PC-9 (cell line): ENCODE data around the gene PHACTR1. TPM values are rescaled to one million over a fixed set of nuclear protein-coding genes. Genes with fewer than 3 reads are reported as not detected.

Experiments used
- BruUV-seq: library from RNA; stranded (reverse); fragments of 400-500 nt; replicated peaks from 2 replicates; lab custom pipeline; 2021; lab: Mats Ljungman, UMichigan
- CTCF ChIA-PET: fragments of 300-600 bp; sonication (Branson Sonifier 250); formaldehyde crosslinking; loops from one replicate; lab custom pipeline; 2022; ENCODE audit warnings: antibody characterized with exemption; lab: Charles Lee
- POLR2A ChIA-PET: fragments of 300-600 bp; sonication (Branson Sonifier 250); formaldehyde crosslinking; loops from one replicate; lab custom pipeline; 2022; ENCODE audit warnings: antibody characterized with exemption; ENCODE audit not compliant: unreplicated experiment; lab: Charles Lee
- DNase-seq, 2 experiments: peaks; one replicate each; pipeline versions ENCODE4 v3.0.0 to v3.0.0-alpha.2; 2015 to 2022; ENCODE audit warnings: mixed read lengths in 1 of 2
- H2AFZ ChIP-seq: fragments of 200-600 bp; sonication (generic); 2 replicates; pipeline ENCODE4 v1.8.1; 2017; ENCODE audit warnings: antibody characterized with exemption
- H3F3A ChIP-seq: fragments of 200-600 bp; sonication (generic); 2 replicates; pipeline ENCODE4 v1.8.1; 2017; ENCODE audit warnings: antibody characterized with exemption, mild to moderate bottlenecking, low read depth; ENCODE audit not compliant: insufficient read depth
- H3K27ac ChIP-seq: fragments of 200-600 bp; sonication (generic); 2 replicates; pipeline ENCODE4 v1.6.1; 2016; ENCODE audit warnings: mixed run types
- H3K27me3 ChIP-seq: fragments of 200-600 bp; sonication (generic); 2 replicates; pipeline ENCODE4 v1.6.1; 2016; ENCODE audit warnings: low read depth, mixed run types; ENCODE audit not compliant: insufficient read depth
- H3K36me3 ChIP-seq: fragments of 200-600 bp; sonication (generic); 2 replicates; pipeline ENCODE4 v1.6.1; 2016; ENCODE audit warnings: low read depth, mixed run types
- H3K4me1 ChIP-seq: fragments of 200-600 bp; sonication (generic); replicated peaks from 2 replicates; pipeline ENCODE4 v1.6.1; 2016; ENCODE audit warnings: mixed run types; ENCODE audit not compliant: insufficient read depth
- H3K4me2 ChIP-seq: fragments of 200-600 bp; sonication (generic); 2 replicates; pipeline ENCODE4 v1.6.1; 2017; ENCODE audit warnings: mixed run types
- H3K4me3 ChIP-seq: fragments of 200-600 bp; sonication (generic); 2 replicates; pipeline ENCODE4 v1.6.1; 2016; ENCODE audit warnings: mixed run types
- H3K79me2 ChIP-seq: fragments of 200-600 bp; sonication (generic); 2 replicates; pipeline ENCODE4 v1.6.1; 2017; ENCODE audit warnings: low read depth, mixed run types
- H3K9me2 ChIP-seq: fragments of 200-600 bp; sonication (generic); 2 replicates; pipeline ENCODE4 v1.8.1; 2017; ENCODE audit warnings: mild to moderate bottlenecking; ENCODE audit not compliant: insufficient read depth
- H3K9me3 ChIP-seq: fragments of 200-600 bp; sonication (generic); 2 replicates; pipeline ENCODE4 v1.8.1; 2016; ENCODE audit warnings: low read depth; ENCODE audit not compliant: insufficient read depth
- H4K20me1 ChIP-seq: fragments of 200-600 bp; sonication (generic); 2 replicates; pipeline ENCODE4 v1.8.1; 2017; ENCODE audit not compliant: insufficient read depth
- EZH2 ChIP-seq: fragments of 200-600 bp; sonication (generic); IDR thresholded peaks from 2 replicates; pipeline ENCODE4 v1.8.0; 2017; ENCODE audit warnings: antibody characterized with exemption, low read depth
- intact Hi-C: fragments of 100-400 bp; cut with micrococcal nuclease; formaldehyde crosslinking; loops from one replicate; pipeline ENCODE4 v1.10.0; 2022; ENCODE audit not compliant: unreplicated experiment
- total RNA-seq: library from RNA; stranded (reverse); gene quantifications from 2 replicates; pipeline ENCODE4 v1.2.3, GENCODE V29; 2021
- TF ChIP-seq, protein P1 (sequence below): fragments of 200-600 bp; sonication (generic); conservative IDR thresholded peaks from 2 replicates; pipeline ENCODE4 v1.6.1; 2017; ENCODE audit warnings: mixed run types, antibody characterized with exemption, mild to moderate bottlenecking, moderate library complexity

The PHACTR1 gene
- total RNA-seq, 1 experiment from 2014 or later, result not detected

DNA sequence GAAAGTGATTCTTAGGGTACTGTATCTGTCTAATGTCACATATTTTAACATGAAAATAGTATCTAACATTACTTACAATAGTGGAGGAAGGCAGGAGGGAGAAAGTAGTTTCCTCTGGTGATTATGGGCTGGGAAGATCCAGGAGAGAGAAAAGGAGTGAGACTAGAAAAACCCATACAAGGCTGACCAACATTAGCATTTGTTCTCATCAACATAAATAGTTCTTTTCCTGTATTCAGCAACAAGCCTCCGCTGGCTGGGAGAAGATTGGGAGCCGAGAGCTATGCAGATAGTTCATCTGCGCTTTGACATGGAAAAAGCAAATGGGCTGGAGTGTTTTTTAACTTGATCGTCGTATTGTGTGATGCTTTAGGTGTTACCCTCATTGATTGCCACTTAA, 239.4 kb downstream of the PHACTR1 start:
- Histone ChIP-seq H3K79me2 (no peaks in the 10 kb centered on the region), H3K27me3 (peaks cover 90% of the 10 kb centered on the region), H3K4me1 (no peaks in the 10 kb centered on the region), H4K20me1 (no peaks in the 10 kb centered on the region), H3K27ac (no peak overlapping the region), H2AFZ (no peak overlapping the region), H3K4me2 (no peak overlapping the region), H3K9me2 (no peaks in the 10 kb centered on the region), H3F3A (no peaks in the 10 kb centered on the region), H3K36me3 (no peaks in the 10 kb centered on the region), H3K9me3 (no peaks in the 10 kb centered on the region), H3K4me3 (no peak overlapping the region)
- ChIA-PET POLR2A (no interaction called here), CTCF (no interaction called here)
- intact Hi-C loops, result no loop called here
- no peak for DNase-seq
- TF ChIP-seq, protein P1, sequence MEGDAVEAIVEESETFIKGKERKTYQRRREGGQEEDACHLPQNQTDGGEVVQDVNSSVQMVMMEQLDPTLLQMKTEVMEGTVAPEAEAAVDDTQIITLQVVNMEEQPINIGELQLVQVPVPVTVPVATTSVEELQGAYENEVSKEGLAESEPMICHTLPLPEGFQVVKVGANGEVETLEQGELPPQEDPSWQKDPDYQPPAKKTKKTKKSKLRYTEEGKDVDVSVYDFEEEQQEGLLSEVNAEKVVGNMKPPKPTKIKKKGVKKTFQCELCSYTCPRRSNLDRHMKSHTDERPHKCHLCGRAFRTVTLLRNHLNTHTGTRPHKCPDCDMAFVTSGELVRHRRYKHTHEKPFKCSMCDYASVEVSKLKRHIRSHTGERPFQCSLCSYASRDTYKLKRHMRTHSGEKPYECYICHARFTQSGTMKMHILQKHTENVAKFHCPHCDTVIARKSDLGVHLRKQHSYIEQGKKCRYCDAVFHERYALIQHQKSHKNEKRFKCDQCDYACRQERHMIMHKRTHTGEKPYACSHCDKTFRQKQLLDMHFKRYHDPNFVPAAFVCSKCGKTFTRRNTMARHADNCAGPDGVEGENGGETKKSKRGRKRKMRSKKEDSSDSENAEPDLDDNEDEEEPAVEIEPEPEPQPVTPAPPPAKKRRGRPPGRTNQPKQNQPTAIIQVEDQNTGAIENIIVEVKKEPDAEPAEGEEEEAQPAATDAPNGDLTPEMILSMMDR, result no peak
- TF ChIP-seq EZH2, result no peak
- no TSS peak for BruUV-seq

DNA sequence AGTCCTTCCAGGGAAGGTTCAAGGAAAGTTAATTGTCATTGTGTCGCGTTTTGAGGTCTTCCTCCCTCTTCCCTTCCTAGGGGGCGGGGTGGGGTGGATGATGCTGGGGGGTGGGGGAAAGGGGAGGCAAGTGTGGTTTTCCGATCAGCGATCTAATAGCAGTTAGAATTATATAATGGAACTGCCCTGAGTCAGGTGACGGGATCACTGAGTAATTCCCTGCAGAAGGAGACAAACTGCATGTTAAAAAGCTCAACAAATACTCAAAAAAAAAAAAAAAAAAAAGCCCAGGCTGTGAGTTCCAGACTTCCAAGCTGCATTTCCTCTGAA, 240.4 kb downstream of the PHACTR1 start:
- 0 out of 2 replicates have a peak overlapping the region, but pooled peaks have one; percentile 14 for H2AFZ ChIP-seq

DNA sequence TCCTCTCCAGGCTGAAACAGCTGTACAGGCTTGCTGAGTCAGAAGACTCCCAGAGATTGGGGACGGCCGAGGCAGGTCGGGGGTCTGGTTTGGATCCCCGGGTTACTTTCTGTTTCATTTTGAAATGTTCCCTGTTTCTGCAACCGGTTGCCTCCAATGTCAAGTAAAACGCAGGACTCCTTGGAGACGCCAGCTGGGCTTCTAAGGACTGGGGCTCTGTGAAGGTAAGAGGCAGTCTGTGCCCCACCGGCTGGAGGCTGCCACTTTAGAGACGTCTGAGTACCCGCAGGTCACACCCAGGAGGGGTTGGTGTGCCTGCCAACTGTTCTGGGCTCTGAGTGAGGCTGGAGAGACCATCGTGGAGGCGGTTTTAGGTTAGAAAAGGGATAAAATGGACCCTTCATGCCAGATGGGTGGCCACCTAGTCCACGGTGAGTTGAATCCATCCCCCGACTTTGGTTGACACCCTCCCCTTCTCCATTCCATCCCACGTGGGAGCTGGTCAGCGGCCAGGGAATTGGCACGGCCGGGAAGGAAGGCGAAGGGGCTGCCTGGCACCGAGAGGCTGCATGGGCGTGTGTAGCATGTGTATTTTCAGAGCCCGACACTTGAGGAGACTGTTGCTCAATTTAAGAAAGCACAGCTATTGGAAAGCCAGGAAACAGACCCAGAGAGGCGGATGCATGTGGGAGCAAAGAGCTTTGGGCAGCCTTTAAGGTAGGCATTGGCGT, 240.9 kb downstream of the PHACTR1 start:
- no peaks in the 10 kb centered on the region for H3K36me3 ChIP-seq
- H3K4me1 ChIP-seq, result no peaks in the 10 kb centered on the region
- DNase-seq, result peak in 1 of 2 experiments; percentile 1
- intact Hi-C loops, result no loop called here
- H3K27me3 ChIP-seq, result peaks cover 75% of the 10 kb centered on the region
- H3K9me2 ChIP-seq, result no peaks in the 10 kb centered on the region
- no peak overlapping the region for H3K27ac ChIP-seq
- peak overlapping the region; percentile 72 for H3K4me2 ChIP-seq
- no peaks in the 10 kb centered on the region for H4K20me1 ChIP-seq
- no peaks in the 10 kb centered on the region for H3K9me3 ChIP-seq
- no peaks in the 10 kb centered on the region for H3F3A ChIP-seq
- peak overlapping the region; percentile 14; the same call in 1 of the 2 replicates for H2AFZ ChIP-seq
- ChIA-PET CTCF (no interaction called here), POLR2A (interaction anchor here (0.7 kb wide), 1 partner anchor 107 kb away, joined by 5 read pairs; no protein-coding TSS in a partner anchor)
- no peaks in the 10 kb centered on the region for H3K79me2 ChIP-seq
- TF ChIP-seq, protein P1, result no peak
- TF ChIP-seq EZH2, result peak; percentile 23; the same call in 1 of the 2 replicates
- peak overlapping the region; percentile 45; the same call in 1 of the 2 replicates for H3K4me3 ChIP-seq
- BruUV-seq, result no TSS peak

More for the DNA sequence above, 240.4 kb downstream of the PHACTR1 start:
- TF ChIP-seq, protein P1, result no peak
- TF ChIP-seq EZH2, result no peak
- H3K9me2 ChIP-seq, result no peaks in the 10 kb centered on the region
- no peaks in the 10 kb centered on the region for H3F3A ChIP-seq
- no peaks in the 10 kb centered on the region for H3K9me3 ChIP-seq
- H3K79me2 ChIP-seq, result no peaks in the 10 kb centered on the region
- intact Hi-C loops, result no loop called here
- peak overlapping the region; percentile 45; the same call in 1 of the 2 replicates for H3K4me3 ChIP-seq
- DNase-seq, result no peak
- peak overlapping the region; percentile 72 for H3K4me2 ChIP-seq
- H3K4me1 ChIP-seq, result no peaks in the 10 kb centered on the region
- H3K27me3 ChIP-seq, result peaks cover 80% of the 10 kb centered on the region
- ChIA-PET POLR2A (no interaction called here), CTCF (no interaction called here)
- no peak overlapping the region for H3K27ac ChIP-seq
- no TSS peak for BruUV-seq
- H3K36me3 ChIP-seq, result no peaks in the 10 kb centered on the region
- no peaks in the 10 kb centered on the region for H4K20me1 ChIP-seq
